ENCODE measurements around the gene GTF2F1.
"Not testable (repeated sequence)": the region's sequence is repeated elsewhere in the genome, so short reads cannot be mapped to it uniquely, and the experiment has no call there.

The GTF2F1 gene

GRCh38 chr19:6393074-6393982, at the start of gene GTF2F1:
GTF2F1 (minus strand) TSS chr19:6393164; CDS start chr19:6392995, 169 bp downstream.
- peak; percentile 92 for DNase-seq

- DNase-seq, result no peak
Observed at GRCh38 chr19:6442087-6442688, 49.2 kb upstream of the GTF2F1 start.

GRCh38 chr19:6440905-6441304, 47.9 kb upstream of the GTF2F1 start:
- DNase-seq, result no peak

GRCh38 chr19:6439743-6440142, 46.8 kb upstream of the GTF2F1 start:
- DNase-seq, result no peak

- DNase-seq, result no peak
Observed at GRCh38 chr19:6433663-6434062, 40.7 kb upstream of the GTF2F1 start, which contains the start of gene SLC25A41. SLC25A41 (minus strand) TSS chr19:6433763; CDS start chr19:6433693, 70 bp downstream.

- DNase-seq, result no peak
Observed at GRCh38 chr19:6433165-6433564, 40.2 kb upstream of the GTF2F1 start.

- no peak for DNase-seq
Observed at GRCh38 chr19:6431891-6432290, 38.9 kb upstream of the GTF2F1 start.

- no peak for DNase-seq
Observed at GRCh38 chr19:6429419-6430221, 36.7 kb upstream of the GTF2F1 start.

GRCh38 chr19:6428692-6429418, 35.9 kb upstream of the GTF2F1 start:
- DNase-seq, result not testable (repeated sequence)

GRCh38 chr19:6427131-6427530, 34.2 kb upstream of the GTF2F1 start:
- DNase-seq, result no peak

GRCh38 chr19:6425732-6426620, 33.0 kb upstream of the GTF2F1 start:
- no peak for DNase-seq

GRCh38 chr19:6424939-6425731, 32.2 kb upstream of the GTF2F1 start:
- DNase-seq, result peak; percentile 98

- DNase-seq, result no peak
Observed at GRCh38 chr19:6424195-6424938, 31.4 kb upstream of the GTF2F1 start, which contains the start of gene KHSRP. KHSRP (minus strand) TSS chr19:6424811; CDS start chr19:6424701, 110 bp downstream.

- no peak for DNase-seq
Observed at GRCh38 chr19:6423499-6424194, 30.7 kb upstream of the GTF2F1 start.

- DNase-seq, result no peak
Observed at GRCh38 chr19:6421075-6422014, 28.4 kb upstream of the GTF2F1 start.

GRCh38 chr19:6418562-6418932, 25.6 kb upstream of the GTF2F1 start:
- no peak for DNase-seq

- no peak for DNase-seq
Observed at GRCh38 chr19:6417713-6418561, 25.0 kb upstream of the GTF2F1 start.

All from activated gamma-delta T cell treated with Interleukin-2 at 50 U/mL for 16 hours (primary cell).